GM12801 (cell line): ENCODE data around the gene TPD52L1.

Source experiments
- CTCF ChIP-seq: IDR thresholded peaks from one replicate; pipeline ENCODE4 v1.5.1; 2011; ENCODE audit warnings: control low read depth; ENCODE audit not compliant: insufficient read length; ENCODE audit errors: extremely low read depth

TPD52L1 gene

GRCh38 chr6:125192610-125192930, 39.0 kb downstream of the TPD52L1 start:
- TF ChIP-seq CTCF: no peak

- TF ChIP-seq CTCF: no peak
These were observed 39.6 kb downstream of the TPD52L1 start for GRCh38 chr6:125193208-125193607.

GRCh38 chr6:125194941-125195340, 41.4 kb downstream of the TPD52L1 start:
- no peak for TF ChIP-seq CTCF

- TF ChIP-seq CTCF: no peak
These were observed 42.0 kb downstream of the TPD52L1 start for GRCh38 chr6:125195526-125195925.

- TF ChIP-seq CTCF: no peak
These were observed 43.0 kb downstream of the TPD52L1 start for GRCh38 chr6:125196613-125197012.

- TF ChIP-seq CTCF: no peak
These were observed 44.3 kb downstream of the TPD52L1 start for GRCh38 chr6:125197795-125198269.

GRCh38 chr6:125198398-125198937, 44.9 kb downstream of the TPD52L1 start:
- no peak for TF ChIP-seq CTCF

- no peak for TF ChIP-seq CTCF
These were observed 47.4 kb downstream of the TPD52L1 start for GRCh38 chr6:125200941-125201340.
